SK-N-MC (cell line): ENCODE results near the gene ABCB4.
A peak's percentile ranks its signal among the peaks of the same experiment; 100 is the strongest.

ENCODE experiments used
- DNase-seq: peaks from one replicate; pipeline ENCODE4 v3.0.0-alpha.2; 2011; ENCODE audit warnings: low read depth, low spot score
- H3K27ac ChIP-seq: fragments of 200-600 bp; sonication (generic); 2 replicates; pipeline ENCODE4 v1.5.1; 2016; ENCODE audit warnings: mixed run types
- H3K36me3 ChIP-seq: fragments of 200-600 bp; sonication (generic); 2 replicates; pipeline ENCODE4 v1.6.1; 2017; ENCODE audit warnings: antibody characterized with exemption, low read length, mixed read lengths; ENCODE audit not compliant: insufficient read depth
- H3K4me3 ChIP-seq: fragments of 200-600 bp; sonication (generic); 2 replicates; pipeline ENCODE4 v1.5.1; 2016
- H3K9ac ChIP-seq: fragments of 200-600 bp; sonication (generic); 2 replicates; pipeline ENCODE4 v1.8.0; 2017; ENCODE audit warnings: mixed run types, mixed read lengths; ENCODE audit not compliant: insufficient read length
- H3K9me3 ChIP-seq: fragments of 200-600 bp; sonication (generic); 2 replicates; pipeline ENCODE4 v1.6.1; 2017; ENCODE audit warnings: low read depth, mild to moderate bottlenecking, antibody characterized with exemption, low read length, moderate library complexity, mixed read lengths
- EZH2 ChIP-seq: fragments of 200-600 bp; sonication (generic); IDR thresholded peaks from one replicate; pipeline ENCODE4 v1.6.1; 2017; ENCODE audit warnings: antibody characterized with exemption
- FOXP2 ChIP-seq: optimal IDR thresholded peaks from 2 replicates; pipeline ENCODE3; 2011; ENCODE audit warnings: mild to moderate bottlenecking, moderate library complexity; ENCODE audit not compliant: insufficient read depth; ENCODE audit errors: extremely low read length, control extremely low read depth
- POLR2AphosphoS5 ChIP-seq: IDR thresholded peaks from 2 replicates; pipeline ENCODE4 v1.6.1; 2012; ENCODE audit warnings: mild to moderate bottlenecking, low read depth, low read length, borderline replicate concordance

The ABCB4 gene

DNA sequence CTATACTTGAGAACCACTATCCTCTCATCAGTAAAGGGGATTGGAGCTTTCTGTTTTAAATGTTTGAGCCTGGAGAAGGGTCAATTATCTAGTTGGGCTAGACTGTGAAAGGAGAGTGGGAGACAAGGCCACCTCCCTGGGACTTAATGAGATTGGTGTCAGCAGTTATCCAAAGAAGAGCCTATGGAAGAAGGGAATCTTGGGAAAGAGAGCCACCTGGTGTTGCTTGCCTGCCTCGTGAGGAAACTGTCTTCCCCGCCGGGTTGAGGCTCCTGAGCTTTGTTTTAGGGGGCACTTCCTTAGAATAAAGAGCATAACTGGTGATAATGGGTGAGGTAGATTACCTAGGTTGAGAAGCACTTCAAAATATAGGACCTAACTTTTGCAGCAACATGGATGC is 32.0 kb upstream of the ABCB4 start:
- Histone ChIP-seq H3K27ac (no peak overlapping the region), H3K36me3 (no peaks in the 10 kb centered on the region), H3K4me3 (no peak overlapping the region), H3K9me3 (no peaks in the 10 kb centered on the region), H3K9ac (no peak overlapping the region)
- TF ChIP-seq FOXP2 (no peak), EZH2 (no peak), POLR2AphosphoS5 (no peak)
- no peak for DNase-seq

DNA sequence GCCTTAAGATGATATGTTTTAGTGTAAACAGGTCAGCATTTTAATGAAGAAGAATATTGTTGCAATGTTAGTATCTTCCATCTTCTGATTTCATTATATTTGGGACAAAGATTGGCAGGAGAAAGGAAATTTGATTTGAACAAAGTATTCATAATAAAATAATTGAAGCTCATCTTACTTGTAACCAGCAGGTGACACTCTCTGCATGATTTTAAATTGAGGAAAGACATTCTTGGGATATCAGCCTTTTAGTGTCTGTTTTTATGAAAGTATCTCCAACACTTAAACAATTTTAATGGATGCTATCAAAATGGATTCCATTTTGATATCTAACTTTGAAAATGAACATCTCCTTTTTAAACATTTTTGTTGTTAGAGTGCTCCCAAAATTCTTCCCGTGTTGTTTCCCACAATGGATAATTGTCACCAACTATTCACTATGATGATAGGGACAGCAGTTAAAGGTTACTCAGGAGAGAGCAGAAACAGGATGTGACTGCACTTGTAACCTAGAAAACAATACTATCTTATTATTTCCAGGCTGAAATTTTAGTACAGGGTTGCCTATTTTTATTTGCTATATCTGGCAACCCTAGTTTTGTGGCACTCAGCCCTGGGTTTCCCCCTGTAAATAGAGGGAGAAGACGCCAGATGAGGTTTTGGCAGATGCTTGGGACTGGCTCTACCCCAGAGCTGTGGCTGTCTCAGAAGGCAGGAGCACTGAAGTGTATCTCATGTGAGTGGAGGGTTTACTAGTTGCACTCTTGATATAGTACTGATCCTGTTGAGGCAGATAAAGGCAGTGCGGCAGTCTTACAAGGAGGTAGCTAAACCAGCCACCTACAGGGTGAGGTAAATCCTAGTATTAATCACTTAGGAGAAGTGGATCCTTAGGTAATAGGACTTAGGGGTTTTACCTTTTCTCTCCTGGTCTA is 31.0 kb upstream of the ABCB4 start:
- H3K9ac ChIP-seq, result no peak overlapping the region
- no peak for TF ChIP-seq EZH2
- TF ChIP-seq FOXP2, result no peak
- TF ChIP-seq POLR2AphosphoS5, result no peak
- no peaks in the 10 kb centered on the region for H3K9me3 ChIP-seq
- no peaks in the 10 kb centered on the region for H3K36me3 ChIP-seq
- H3K27ac ChIP-seq, result no peak overlapping the region
- H3K4me3 ChIP-seq, result no peak overlapping the region
- DNase-seq, result peak; percentile 2

GRCh38 chr7:87505557-87506245 is 30.2 kb upstream of the ABCB4 start:
- DNase-seq, result no peak
- Histone ChIP-seq H3K9ac (no peak overlapping the region), H3K4me3 (no peak overlapping the region), H3K27ac (no peak overlapping the region), H3K9me3 (no peaks in the 10 kb centered on the region), H3K36me3 (no peaks in the 10 kb centered on the region)
- TF ChIP-seq FOXP2, result no peak
- TF ChIP-seq POLR2AphosphoS5, result no peak
- no peak for TF ChIP-seq EZH2

DNA sequence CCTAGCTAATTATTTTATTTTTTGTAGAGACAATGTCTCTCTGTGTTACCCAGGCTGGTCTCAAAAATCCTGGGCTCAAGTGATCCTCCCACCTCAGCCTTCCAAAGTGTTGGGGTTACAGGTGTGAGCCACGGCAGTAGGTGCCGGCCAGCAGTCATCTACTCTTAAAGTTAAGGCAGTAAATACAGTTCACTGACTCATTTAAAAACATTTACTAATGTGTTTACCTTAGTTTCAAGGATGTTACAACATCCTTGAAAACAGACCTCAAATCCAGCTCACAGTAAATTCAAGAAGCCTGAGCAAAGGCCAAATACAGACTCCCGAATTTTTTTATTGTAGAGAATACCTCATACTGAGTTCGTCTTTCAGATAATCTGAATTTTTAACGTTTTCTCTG is 29.6 kb upstream of the ABCB4 start:
- Histone ChIP-seq H3K4me3 (no peak overlapping the region), H3K27ac (no peak overlapping the region), H3K9me3 (no peaks in the 10 kb centered on the region), H3K9ac (no peak overlapping the region), H3K36me3 (no peaks in the 10 kb centered on the region)
- TF ChIP-seq EZH2, result no peak
- TF ChIP-seq POLR2AphosphoS5, result no peak
- TF ChIP-seq FOXP2, result no peak
- no peak for DNase-seq

DNA sequence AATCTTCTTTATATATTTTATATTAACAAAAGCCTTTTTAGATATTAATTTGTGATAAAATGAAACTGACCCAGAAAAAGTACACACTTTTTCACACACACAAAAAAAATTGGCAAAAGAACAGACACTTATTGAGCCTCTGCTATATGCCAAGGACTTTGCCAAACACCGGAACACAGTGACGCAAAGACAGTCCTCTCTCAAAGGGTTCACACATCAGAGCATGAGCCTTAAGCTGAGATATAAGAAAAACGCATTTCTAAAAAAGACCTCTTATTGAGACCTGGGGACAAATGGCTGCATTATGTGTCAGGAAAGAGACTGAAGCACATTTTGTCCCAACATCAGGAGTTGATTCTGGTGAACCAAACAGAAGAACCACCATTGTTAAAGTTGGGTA is 24.0 kb upstream of the ABCB4 start:
- no peaks in the 10 kb centered on the region for H3K9me3 ChIP-seq
- no peak overlapping the region for H3K27ac ChIP-seq
- TF ChIP-seq EZH2 (no peak), FOXP2 (no peak), POLR2AphosphoS5 (no peak)
- no peaks in the 10 kb centered on the region for H3K36me3 ChIP-seq
- DNase-seq, result no peak
- H3K4me3 ChIP-seq, result no peak overlapping the region
- H3K9ac ChIP-seq, result no peak overlapping the region

DNA sequence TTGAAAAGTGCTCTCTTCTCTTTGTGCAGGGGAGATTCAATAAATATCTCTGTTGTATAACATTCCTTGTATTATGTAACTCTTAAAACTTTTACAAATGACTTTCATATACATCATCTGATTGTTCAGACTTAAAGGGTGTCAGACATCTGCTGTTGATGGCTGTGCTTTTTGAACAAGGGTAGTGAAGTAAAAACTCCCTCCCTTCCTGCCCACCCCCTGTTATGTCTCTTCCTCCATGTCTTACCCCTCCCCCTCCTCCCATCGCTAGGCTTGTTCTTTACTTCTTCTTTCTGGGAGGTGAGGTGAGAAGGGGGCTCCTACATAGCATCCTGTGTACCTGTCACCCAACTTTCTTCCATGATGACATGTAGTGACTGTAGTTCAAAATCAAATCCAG is 23.4 kb upstream of the ABCB4 start:
- H3K4me3 ChIP-seq, result no peak overlapping the region
- no peaks in the 10 kb centered on the region for H3K9me3 ChIP-seq
- H3K9ac ChIP-seq, result no peak overlapping the region
- no peak for TF ChIP-seq FOXP2
- TF ChIP-seq POLR2AphosphoS5, result no peak
- no peak for TF ChIP-seq EZH2
- no peaks in the 10 kb centered on the region for H3K36me3 ChIP-seq
- H3K27ac ChIP-seq, result no peak overlapping the region
- DNase-seq, result no peak

- Histone ChIP-seq H3K36me3 (no peaks in the 10 kb centered on the region), H3K9me3 (no peaks in the 10 kb centered on the region), H3K9ac (no peak overlapping the region), H3K27ac (no peak overlapping the region), H3K4me3 (no peak overlapping the region)
- DNase-seq, result no peak
- no peak for TF ChIP-seq EZH2
- TF ChIP-seq FOXP2, result no peak
- no peak for TF ChIP-seq POLR2AphosphoS5
Measured at GRCh38 chr7:87497482-87497881, 22.0 kb upstream of the ABCB4 start.

GRCh38 chr7:87495366-87495765 is 19.9 kb upstream of the ABCB4 start:
- Histone ChIP-seq H3K36me3 (no peaks in the 10 kb centered on the region), H3K4me3 (no peak overlapping the region), H3K9me3 (no peaks in the 10 kb centered on the region), H3K27ac (no peak overlapping the region), H3K9ac (no peak overlapping the region)
- DNase-seq, result no peak
- TF ChIP-seq EZH2, result no peak
- no peak for TF ChIP-seq POLR2AphosphoS5
- no peak for TF ChIP-seq FOXP2
